Activated CD4-positive, CD25-positive, alpha-beta regulatory T cell treated with anti-CD3 and anti-CD28 coated beads, Interleukin-2, amount 50 U/mL, for 16 hours (primary cell): ENCODE data around the gene SHROOM2.

Experiments used
- DNase-seq: peaks from one replicate; pipeline ENCODE4 v3.0.0-alpha.2; 2020; ENCODE audit warnings: low read depth, low spot score

SHROOM2 gene

DNA sequence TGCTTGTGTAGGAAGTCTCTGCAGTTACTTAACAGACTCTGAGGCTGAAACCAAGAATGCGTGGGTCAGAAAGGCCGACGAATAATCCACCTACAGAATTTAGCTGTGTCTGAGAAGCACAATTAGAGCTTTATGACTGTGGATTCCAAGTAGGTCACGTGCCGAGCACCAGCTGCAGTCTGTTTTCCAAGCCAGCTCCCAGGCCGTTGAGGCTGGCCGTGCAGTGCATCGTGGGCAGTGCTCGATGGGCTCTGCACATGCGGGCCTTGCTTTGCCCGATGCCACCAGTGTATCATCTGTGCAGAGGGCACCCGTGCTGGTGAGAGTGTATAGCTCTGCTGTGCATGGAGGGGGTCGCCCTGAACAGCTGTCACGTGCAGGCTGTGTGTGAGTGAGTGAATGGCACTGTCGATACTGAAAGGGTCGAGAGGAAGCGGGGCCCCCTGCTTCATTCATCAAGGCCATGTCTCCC lies 113.4 kb downstream of the SHROOM2 start:
- DNase-seq = no peak

DNA sequence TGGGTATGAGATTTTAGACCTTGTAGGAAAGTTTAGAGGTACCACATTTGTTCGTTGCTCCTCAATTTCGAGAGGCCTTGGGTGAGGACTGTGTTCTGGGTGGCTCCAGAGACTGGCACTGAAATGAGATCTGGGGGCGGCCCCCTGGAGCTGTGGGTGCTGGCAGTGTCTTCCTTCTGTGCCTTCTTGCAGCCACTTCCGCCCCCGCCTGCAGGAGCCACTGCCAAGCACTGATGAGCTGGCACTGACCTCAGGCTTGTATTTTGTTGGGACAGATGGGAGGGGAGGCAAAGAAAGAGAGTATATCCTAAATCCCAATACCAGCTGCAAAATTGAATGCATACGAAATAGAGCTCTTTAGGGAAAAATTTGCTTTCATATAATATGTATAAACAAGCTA lies 116.4 kb downstream of the SHROOM2 start:
- DNase-seq = no peak

DNA sequence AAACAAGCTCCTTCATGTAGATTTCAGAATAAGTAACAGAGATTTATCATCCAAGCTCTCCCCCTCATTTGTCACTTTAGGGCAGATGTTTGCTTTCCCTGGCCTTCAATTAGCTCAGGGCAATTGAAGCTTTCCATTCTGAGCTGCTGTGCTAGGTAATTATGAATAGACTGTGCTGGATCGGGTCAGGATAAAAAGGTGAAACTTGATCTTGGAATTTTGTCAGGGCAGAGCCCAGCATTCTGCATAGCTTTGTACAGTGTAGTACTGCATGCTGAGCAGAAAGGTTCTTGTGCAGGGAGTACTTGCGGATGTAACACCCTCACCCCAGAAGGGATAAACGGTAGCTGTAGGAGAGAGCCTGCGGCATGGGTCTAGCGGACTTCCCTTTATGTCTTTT lies 116.9 kb downstream of the SHROOM2 start:
- DNase-seq = no peak

GRCh38 chrX:9905288-9905687 lies 119.1 kb downstream of the SHROOM2 start:
- DNase-seq = no peak

DNA sequence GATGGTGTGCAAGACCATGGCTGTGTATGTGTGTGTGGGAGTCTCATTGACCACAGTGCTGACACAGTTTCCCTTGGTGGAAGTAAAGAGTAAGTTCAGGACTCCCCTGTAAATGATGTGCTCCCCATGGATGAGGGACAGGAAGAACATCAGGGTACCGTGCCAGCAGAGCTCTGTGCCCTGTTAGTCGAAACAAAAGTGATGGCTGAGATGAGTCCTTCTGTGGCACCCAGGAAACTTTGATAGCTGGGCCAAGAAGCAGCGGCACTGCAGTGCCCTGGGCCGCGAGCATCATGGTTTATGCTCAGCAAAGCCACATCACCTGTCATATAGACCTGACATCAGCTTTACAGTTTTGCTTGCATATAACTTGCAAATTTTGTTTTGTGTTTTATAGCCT lies 119.5 kb downstream of the SHROOM2 start:
- DNase-seq = no peak

- no peak for DNase-seq
Measured at GRCh38 chrX:9906919-9907318, 120.7 kb downstream of the SHROOM2 start.

DNA sequence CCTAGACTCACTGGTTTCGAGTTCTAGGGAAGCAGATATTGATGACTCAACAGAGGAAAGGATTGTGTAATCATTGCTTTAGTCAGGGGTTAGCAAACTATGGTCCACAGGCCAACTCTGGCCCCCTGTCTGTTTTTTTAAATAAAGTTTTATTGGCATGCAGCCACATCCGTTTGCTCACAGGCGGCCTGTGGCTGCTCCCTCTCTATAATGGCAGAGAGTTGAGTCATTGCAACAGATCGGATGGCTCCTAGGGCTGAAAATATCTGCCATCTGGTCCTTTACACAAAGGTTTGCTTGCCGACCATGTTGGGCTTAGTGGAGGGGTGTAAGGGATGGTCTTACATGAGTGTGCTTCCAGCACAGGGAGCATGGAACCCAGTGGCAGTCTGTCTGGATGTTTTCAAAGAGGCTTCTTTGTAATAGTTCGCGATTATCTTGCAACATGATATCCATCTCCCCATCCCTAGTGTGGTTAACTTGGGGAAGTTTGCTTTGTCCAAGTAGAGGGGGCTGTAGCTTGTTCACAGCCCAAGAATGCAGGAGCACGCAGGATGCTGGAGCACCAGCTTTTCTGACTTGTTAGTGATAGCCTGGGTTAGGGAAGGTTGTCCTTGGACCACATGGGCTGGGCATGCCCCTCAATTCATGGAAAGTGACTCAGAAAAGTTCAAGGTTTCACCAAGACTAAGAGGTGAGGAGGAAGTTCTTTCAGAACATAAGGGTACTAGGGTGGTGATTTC lies 121.6 kb downstream of the SHROOM2 start:
- no peak for DNase-seq

- DNase-seq = no peak
Measured at GRCh38 chrX:9909254-9909653, 123.0 kb downstream of the SHROOM2 start.

DNA sequence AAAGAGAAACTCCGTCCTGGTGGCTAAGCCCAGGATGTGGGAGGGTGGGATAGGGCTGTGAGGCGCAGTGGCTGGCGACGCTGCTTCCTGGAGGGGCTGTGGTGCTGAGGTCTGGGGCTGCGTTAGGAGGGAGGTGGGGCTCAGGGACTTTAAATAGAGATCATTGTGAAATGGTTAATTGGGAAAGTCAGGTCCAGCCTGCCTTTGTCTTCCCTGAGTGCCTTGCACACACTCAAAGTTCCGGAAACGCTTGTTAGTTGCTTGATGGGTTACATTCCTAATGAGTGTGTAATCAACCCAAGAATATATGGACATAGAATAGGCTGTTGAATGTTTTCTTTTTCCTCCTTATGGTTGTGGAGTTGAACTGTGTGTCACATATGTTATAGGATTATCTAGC lies 125.3 kb downstream of the SHROOM2 start:
- DNase-seq = no peak

DNA sequence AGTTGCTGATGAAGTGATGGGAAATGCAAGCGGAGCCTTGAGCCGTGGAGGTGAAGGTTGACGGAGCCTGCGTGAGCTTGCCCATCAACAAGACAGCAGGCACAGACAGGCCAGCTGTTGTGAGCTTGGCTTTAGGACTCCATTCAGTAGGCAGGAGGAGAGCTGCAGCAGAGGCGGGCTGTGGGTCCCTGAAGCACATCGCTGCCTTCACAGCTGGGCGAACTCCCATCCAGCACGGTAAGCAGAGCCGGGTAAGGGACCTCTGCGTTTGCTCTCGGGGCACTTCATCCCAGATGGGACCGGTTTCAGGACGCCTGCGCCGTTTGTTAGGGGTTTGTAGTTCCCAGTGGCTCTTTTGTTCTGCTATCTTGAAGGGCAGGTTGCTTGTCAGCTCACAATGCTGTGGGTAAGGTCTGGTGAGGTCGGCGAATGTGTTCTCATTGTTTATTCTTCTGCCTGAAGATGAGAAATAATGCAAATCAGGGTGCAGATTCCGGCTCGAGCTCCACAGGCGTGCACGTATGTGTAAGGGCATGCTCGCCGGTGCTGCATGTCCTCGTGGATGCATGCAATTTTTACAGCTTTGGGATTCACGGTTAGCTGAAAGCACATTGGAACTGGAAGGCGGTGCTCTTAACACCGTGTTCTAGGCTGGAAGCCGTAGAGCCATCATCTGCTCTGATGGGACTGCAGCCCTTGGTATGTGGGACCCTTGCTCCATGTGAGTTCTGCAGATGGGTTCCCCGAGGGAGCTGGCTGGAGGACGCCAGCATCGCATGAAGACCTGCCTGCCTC lies 126.3 kb downstream of the SHROOM2 start:
- no peak for DNase-seq

DNA sequence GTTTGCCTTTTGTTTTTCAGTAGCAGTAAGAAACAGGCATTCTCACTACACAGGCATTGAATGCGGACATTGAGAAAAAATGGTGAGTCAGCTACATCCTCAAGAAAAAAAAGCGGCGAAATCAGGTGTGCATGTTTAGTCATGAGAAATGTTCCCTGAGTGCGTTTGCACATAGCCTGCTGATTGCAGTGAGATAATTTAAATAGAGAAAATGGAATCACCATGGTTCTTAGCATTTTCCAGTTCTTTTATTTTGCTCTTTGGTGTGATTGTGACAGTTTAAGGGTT lies 126.9 kb downstream of the SHROOM2 start:
- no peak for DNase-seq

DNA sequence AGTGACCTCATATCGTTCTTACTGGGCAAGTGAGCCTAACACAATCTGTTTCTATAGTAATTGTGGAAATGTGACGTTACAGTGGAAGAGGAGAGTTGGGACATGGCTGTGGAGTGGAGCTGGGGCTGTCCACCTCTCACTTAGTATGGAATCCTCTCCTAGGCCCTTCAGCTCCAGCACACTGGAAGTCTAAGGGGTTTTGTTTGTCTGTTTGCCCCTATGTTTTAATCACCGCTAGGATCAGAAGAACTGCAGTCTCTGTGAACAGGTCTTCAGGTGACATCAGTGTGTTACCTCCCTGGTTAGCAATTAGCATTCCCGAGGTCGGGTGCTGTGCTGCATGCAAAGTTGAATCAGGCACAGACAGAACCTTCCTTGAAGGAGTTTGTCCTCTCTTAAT lies 131.6 kb downstream of the SHROOM2 start:
- DNase-seq = no peak

DNA sequence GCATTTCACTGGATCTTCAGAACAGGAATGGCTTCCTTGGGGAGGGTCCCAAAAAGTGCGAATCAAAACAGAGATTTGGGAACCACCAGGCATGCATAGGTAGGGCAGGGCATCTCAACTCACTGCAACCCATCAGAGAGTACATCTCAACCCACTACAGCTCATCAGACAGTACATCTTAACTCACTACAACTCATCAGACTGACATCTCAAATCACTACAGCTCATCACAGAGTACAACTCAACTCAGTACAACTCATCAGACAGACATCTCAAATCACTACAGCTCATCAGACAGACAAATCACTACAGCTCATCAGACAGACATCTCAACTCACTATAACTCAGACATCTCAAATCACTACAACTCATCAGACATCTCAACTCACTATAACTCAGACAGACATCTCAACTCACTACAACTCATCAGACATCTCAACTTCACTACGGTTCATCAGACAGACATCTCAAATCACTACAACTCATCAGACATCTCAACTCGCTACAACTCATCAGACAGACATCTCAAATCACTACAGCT lies 133.5 kb downstream of the SHROOM2 start:
- no peak for DNase-seq

DNA sequence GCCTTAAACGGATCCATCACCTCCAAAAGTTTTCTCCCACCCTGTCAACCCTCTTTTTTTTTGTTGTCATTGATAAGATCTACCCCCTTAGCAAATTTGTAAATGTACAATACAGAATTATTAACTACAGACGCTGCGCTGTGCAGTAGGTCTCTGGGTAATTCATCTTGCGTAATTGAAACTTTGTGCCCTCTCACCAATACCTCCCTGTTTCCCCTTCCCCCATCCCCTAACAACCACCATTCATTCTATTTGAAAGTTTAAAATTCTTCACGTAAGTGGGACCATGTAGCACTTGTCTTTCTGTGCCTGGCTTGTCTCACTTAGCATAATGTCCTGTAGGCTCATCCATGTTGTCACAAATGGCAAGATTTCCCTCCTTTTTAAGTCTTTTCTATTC lies 135.2 kb downstream of the SHROOM2 start:
- DNase-seq = no peak

DNA sequence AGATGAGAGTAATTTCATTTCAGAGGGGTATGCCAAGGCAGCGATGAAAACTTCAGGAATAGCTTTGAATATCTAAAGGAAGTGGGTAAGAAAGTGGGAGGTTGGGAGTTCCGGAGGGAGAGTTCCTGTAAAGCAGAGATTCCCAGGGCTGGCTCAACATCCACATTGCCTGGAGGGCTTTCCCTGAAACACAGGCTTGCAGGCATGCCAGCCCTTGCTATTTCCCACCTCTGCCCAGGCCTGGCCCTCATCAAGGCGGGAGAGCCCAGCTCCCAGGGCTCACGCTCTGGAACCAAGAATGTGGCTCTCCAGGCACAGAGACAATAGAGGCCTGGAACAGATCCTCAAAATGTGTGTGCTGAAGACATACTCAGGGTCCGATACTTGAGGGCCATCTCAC lies 137.1 kb downstream of the SHROOM2 start:
- no peak for DNase-seq

DNA sequence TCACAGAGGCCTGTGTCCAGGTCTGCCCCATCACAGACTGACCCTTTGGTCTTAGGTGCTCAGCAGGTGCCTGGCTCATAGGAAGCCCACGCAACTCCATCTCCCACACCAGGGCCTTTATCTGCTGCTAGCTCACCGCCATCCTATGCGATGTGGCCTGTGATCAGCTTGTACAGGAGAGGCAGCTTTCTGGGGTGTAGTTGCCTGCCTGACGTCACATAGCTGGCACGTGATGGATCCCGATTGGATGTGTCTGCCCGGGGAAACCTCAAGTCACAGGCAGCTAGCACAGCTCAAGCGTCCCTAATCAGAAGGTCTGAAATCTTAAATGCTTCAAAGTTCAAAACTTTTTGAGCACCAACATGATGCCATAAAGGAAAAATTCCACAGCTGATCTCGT lies 139.8 kb downstream of the SHROOM2 start:
- no peak for DNase-seq

GRCh38 chrX:9927698-9928482 lies 141.7 kb downstream of the SHROOM2 start:
- DNase-seq = no peak

- no peak for DNase-seq
Measured at GRCh38 chrX:9935436-9935835, 149.2 kb downstream of the SHROOM2 start.

- DNase-seq = no peak
Measured at GRCh38 chrX:9937761-9938160, 151.5 kb downstream of the SHROOM2 start.

GRCh38 chrX:9938516-9938915 lies 152.3 kb downstream of the SHROOM2 start:
- DNase-seq = no peak

GRCh38 chrX:9940421-9940820 lies 154.2 kb downstream of the SHROOM2 start:
- DNase-seq = no peak

DNA sequence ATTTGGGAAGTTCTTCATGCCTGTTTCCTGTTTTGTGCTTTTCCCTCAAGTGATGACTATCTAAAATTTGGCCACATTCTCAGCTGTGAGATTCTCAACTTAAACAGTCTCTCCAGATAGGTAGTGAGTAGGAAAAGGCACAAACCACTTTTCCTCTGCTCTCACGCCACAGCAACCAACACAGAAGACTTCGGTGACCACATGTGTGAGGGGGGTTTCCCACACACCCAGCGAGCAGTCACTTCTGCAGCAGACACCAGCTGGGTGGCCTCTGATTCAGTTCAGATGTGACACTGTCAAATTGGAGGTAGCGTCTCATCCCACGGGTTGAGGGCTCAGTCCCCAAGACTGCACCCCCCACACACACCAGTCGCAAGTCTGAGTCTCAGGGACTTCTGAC lies 155.9 kb downstream of the SHROOM2 start:
- peak; percentile 33 for DNase-seq
